ENCODE results near the gene MTMR3. TPM values are rescaled to one million over a fixed set of nuclear protein-coding genes. Genes with fewer than 3 reads are reported as not detected.

MTMR3 gene
- total and polyA plus RNA-seq, 2 of the 8 experiments (the other 6 are each of a cell fraction or from before 2014, with no cell fraction given): 16.9 to 18.5 TPM

- TF ChIP-seq, protein P1, sequence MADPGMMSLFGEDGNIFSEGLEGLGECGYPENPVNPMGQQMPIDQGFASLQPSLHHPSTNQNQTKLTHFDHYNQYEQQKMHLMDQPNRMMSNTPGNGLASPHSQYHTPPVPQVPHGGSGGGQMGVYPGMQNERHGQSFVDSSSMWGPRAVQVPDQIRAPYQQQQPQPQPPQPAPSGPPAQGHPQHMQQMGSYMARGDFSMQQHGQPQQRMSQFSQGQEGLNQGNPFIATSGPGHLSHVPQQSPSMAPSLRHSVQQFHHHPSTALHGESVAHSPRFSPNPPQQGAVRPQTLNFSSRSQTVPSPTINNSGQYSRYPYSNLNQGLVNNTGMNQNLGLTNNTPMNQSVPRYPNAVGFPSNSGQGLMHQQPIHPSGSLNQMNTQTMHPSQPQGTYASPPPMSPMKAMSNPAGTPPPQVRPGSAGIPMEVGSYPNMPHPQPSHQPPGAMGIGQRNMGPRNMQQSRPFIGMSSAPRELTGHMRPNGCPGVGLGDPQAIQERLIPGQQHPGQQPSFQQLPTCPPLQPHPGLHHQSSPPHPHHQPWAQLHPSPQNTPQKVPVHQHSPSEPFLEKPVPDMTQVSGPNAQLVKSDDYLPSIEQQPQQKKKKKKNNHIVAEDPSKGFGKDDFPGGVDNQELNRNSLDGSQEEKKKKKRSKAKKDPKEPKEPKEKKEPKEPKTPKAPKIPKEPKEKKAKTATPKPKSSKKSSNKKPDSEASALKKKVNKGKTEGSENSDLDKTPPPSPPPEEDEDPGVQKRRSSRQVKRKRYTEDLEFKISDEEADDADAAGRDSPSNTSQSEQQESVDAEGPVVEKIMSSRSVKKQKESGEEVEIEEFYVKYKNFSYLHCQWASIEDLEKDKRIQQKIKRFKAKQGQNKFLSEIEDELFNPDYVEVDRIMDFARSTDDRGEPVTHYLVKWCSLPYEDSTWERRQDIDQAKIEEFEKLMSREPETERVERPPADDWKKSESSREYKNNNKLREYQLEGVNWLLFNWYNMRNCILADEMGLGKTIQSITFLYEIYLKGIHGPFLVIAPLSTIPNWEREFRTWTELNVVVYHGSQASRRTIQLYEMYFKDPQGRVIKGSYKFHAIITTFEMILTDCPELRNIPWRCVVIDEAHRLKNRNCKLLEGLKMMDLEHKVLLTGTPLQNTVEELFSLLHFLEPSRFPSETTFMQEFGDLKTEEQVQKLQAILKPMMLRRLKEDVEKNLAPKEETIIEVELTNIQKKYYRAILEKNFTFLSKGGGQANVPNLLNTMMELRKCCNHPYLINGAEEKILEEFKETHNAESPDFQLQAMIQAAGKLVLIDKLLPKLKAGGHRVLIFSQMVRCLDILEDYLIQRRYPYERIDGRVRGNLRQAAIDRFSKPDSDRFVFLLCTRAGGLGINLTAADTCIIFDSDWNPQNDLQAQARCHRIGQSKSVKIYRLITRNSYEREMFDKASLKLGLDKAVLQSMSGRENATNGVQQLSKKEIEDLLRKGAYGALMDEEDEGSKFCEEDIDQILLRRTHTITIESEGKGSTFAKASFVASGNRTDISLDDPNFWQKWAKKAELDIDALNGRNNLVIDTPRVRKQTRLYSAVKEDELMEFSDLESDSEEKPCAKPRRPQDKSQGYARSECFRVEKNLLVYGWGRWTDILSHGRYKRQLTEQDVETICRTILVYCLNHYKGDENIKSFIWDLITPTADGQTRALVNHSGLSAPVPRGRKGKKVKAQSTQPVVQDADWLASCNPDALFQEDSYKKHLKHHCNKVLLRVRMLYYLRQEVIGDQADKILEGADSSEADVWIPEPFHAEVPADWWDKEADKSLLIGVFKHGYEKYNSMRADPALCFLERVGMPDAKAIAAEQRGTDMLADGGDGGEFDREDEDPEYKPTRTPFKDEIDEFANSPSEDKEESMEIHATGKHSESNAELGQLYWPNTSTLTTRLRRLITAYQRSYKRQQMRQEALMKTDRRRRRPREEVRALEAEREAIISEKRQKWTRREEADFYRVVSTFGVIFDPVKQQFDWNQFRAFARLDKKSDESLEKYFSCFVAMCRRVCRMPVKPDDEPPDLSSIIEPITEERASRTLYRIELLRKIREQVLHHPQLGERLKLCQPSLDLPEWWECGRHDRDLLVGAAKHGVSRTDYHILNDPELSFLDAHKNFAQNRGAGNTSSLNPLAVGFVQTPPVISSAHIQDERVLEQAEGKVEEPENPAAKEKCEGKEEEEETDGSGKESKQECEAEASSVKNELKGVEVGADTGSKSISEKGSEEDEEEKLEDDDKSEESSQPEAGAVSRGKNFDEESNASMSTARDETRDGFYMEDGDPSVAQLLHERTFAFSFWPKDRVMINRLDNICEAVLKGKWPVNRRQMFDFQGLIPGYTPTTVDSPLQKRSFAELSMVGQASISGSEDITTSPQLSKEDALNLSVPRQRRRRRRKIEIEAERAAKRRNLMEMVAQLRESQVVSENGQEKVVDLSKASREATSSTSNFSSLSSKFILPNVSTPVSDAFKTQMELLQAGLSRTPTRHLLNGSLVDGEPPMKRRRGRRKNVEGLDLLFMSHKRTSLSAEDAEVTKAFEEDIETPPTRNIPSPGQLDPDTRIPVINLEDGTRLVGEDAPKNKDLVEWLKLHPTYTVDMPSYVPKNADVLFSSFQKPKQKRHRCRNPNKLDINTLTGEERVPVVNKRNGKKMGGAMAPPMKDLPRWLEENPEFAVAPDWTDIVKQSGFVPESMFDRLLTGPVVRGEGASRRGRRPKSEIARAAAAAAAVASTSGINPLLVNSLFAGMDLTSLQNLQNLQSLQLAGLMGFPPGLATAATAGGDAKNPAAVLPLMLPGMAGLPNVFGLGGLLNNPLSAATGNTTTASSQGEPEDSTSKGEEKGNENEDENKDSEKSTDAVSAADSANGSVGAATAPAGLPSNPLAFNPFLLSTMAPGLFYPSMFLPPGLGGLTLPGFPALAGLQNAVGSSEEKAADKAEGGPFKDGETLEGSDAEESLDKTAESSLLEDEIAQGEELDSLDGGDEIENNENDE (IDR thresholded peaks at IDR 0.05; ENCODE audit: insufficient replicate concordance, low read length): no peak
Observed at GRCh38 chr22:30047364-30047738, 164.4 kb downstream of the MTMR3 start (continued).
